Ovary (tissue), 3 donors: ENCODE measurements around the gene PPP2R1A.

Experiments
- CTCF ChIP-seq, 3 donors: fragments of 450-650 bp in 2 of 3; fragments of 200-600 bp in 1 of 3; IDR thresholded peaks; one replicate each; pipeline versions ENCODE4 v1.5.1 to v1.8.0; 2016 to 2022; ENCODE audit warnings: antibody characterized with exemption in 3 of 3, mild to moderate bottlenecking in 1 of 3
- EP300 ChIP-seq: sonication (generic); formaldehyde crosslinking; IDR thresholded peaks from one replicate; pipeline ENCODE4 v1.6.1; 2017; ENCODE audit warnings: antibody characterized with exemption
- POLR2A ChIP-seq: fragments of 450-650 bp; IDR thresholded peaks from one replicate; pipeline ENCODE4 v1.6.1; 2017; ENCODE audit warnings: antibody characterized with exemption, mild to moderate bottlenecking, moderate library complexity
- donor health status: DM: no; HTN: no; CAD: no.

GRCh38 chr19:52200044-52200443 is 10.2 kb downstream of the PPP2R1A start:
- TF ChIP-seq CTCF (IDR thresholded peaks at IDR 0.05) (no peak), POLR2A (no peak), EP300 (no peak)
